C4-2B (cell line): Measurements from ENCODE around the gene OR4C12.
"Not testable (repeated sequence)": the region's sequence is repeated elsewhere in the genome, so short reads cannot be mapped to it uniquely, and the experiment has no call there.

Experiments used
- H3K27ac ChIP-seq: fragments of 450-650 bp; 2 replicates; pipeline ENCODE4 v1.5.1; 2017
- ZFX ChIP-seq: fragments of 450-650 bp; IDR thresholded peaks from 2 replicates; pipeline ENCODE4 v1.6.1; 2017
- TF ChIP-seq, protein P1 (sequence below): fragments of 450-650 bp; conservative IDR thresholded peaks from 2 replicates; pipeline ENCODE4 v1.5.1; 2017; ENCODE audit warnings: mild to moderate bottlenecking

Gene OR4C12

GRCh38 chr11:49982435-49982834, at the start of gene OR4C12:
TSS of gene OR4C12 (minus strand) at chr11:49982535. CDS start at chr11:49982501, 34 bp downstream.
- H3K27ac ChIP-seq = not testable (repeated sequence)

GRCh38 chr11:50030193-50030592, 47.9 kb upstream of the OR4C12 start:
- no peak for TF ChIP-seq ZFX
- TF ChIP-seq, protein P1, sequence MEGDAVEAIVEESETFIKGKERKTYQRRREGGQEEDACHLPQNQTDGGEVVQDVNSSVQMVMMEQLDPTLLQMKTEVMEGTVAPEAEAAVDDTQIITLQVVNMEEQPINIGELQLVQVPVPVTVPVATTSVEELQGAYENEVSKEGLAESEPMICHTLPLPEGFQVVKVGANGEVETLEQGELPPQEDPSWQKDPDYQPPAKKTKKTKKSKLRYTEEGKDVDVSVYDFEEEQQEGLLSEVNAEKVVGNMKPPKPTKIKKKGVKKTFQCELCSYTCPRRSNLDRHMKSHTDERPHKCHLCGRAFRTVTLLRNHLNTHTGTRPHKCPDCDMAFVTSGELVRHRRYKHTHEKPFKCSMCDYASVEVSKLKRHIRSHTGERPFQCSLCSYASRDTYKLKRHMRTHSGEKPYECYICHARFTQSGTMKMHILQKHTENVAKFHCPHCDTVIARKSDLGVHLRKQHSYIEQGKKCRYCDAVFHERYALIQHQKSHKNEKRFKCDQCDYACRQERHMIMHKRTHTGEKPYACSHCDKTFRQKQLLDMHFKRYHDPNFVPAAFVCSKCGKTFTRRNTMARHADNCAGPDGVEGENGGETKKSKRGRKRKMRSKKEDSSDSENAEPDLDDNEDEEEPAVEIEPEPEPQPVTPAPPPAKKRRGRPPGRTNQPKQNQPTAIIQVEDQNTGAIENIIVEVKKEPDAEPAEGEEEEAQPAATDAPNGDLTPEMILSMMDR = no peak
- H3K27ac ChIP-seq = no peak overlapping the region

GRCh38 chr11:49995565-49995964, 13.2 kb upstream of the OR4C12 start:
- TF ChIP-seq, protein P1 = peak; percentile 71
- TF ChIP-seq ZFX = no peak

GRCh38 chr11:49973439-49973838, 8.9 kb downstream of the OR4C12 start:
- H3K27ac ChIP-seq = not testable (repeated sequence)

More at GRCh38 chr11:49995565-49995964, 13.2 kb upstream of the OR4C12 start:
- no peak overlapping the region for H3K27ac ChIP-seq

DNA sequence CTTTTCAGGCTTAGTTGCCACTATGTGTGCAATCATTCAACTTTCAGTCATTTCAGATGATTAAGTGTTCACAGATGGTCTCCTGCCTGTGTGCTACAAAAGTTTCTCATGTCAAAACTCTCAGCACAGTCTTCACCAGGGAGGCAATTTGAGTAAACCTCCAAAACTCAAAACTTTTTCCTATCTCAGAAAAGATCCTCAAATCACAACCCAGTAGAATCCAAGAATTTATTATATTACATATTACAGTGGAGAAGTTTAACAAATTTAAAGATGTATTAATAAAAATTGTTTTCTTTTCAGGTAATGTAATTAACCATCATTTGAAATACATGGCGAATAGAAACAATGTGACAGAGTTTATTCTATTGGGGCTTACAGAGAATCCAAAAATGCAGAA, 30.2 kb downstream of the OR4C12 start, which contains the start of gene OR4C13:
Gene OR4C13, plus strand, starts transcription at position 301 of the 400 bp plus-strand sequence. Its CDS starts 32 bp downstream, at position 333.
- TF ChIP-seq, protein P1 = no peak
- TF ChIP-seq ZFX = no peak
- H3K27ac ChIP-seq = no peak within 1 kb of the TSS

GRCh38 chr11:49948701-49949100, 33.6 kb downstream of the OR4C12 start:
- H3K27ac ChIP-seq = not testable (repeated sequence)
